Common myeloid progenitor, CD34-positive (primary cell): Measurements from ENCODE around the gene DYNLT4.
A peak's percentile ranks its signal among the peaks of the same experiment; 100 is the strongest.

ENCODE experiments used
- CTCF ChIA-PET: fragments of 350-600 bp; sonication (Branson Sonifier 250); formaldehyde crosslinking; loops from one replicate; lab custom pipeline; 2021; ENCODE audit warnings: antibody characterized with exemption; lab: Charles Lee
- POLR2A ChIA-PET: fragments of 350-600 bp; sonication (Branson Sonifier 250); formaldehyde crosslinking; loops from one replicate; lab custom pipeline; 2021; ENCODE audit warnings: antibody characterized with exemption; lab: Charles Lee
- DNase-seq, 3 donors: peaks; one replicate each; pipeline versions ENCODE4 v3.0.0 to v3.0.0-alpha.2; 2013
- H3K27ac ChIP-seq, 2 experiments: 1 replicate in 1 of 2; 2 replicates in 1 of 2; pipeline ENCODE4 v1.7.0; 2013; ENCODE audit warnings: inconsistent platforms in 2 of 2, low read length in 2 of 2, mild to moderate bottlenecking in 2 of 2, low read depth in 1 of 2, moderate library complexity in 1 of 2; ENCODE audit not compliant: severe bottlenecking in 2 of 2, insufficient read depth in 1 of 2, poor library complexity in 1 of 2
- H3K27me3 ChIP-seq, 5 experiments: replicated peaks in 2 of 5; 1 replicate in 3 of 5; 2 replicates in 2 of 5; pipeline versions ENCODE4 v1.6.1 to v1.7.0; 2013; ENCODE audit warnings: low read length in 4 of 5, mild to moderate bottlenecking in 2 of 5, moderate library complexity in 2 of 5, inconsistent platforms in 1 of 5; ENCODE audit not compliant: insufficient read depth in 5 of 5, control insufficient read depth in 4 of 5
- H3K36me3 ChIP-seq, 4 experiments: 1 replicate in 2 of 4; 2 replicates in 2 of 4; pipeline versions ENCODE4 v1.6.1 to v1.7.0; 2013; ENCODE audit warnings: low read length in 3 of 4, control low read depth in 1 of 4, mild to moderate bottlenecking in 1 of 4; ENCODE audit not compliant: control insufficient read depth in 4 of 4, insufficient read depth in 4 of 4
- H3K4me1 ChIP-seq, 4 experiments: 1 replicate in 3 of 4; 2 replicates in 1 of 4; pipeline versions ENCODE4 v1.6.1 to v1.7.1; 2013; ENCODE audit warnings: low read length in 3 of 4, mild to moderate bottlenecking in 3 of 4, control low read depth in 1 of 4, inconsistent platforms in 1 of 4, moderate library complexity in 1 of 4; ENCODE audit not compliant: control insufficient read depth in 4 of 4, insufficient read depth in 4 of 4; ENCODE audit errors: control extremely low read depth in 1 of 4
- H3K4me3 ChIP-seq, 7 experiments: 1 replicate in 4 of 7; 2 replicates in 3 of 7; pipeline versions ENCODE4 v1.5.1 to v1.7.0; 2013; ENCODE audit warnings: mild to moderate bottlenecking in 7 of 7, low read length in 6 of 7, moderate library complexity in 6 of 7, inconsistent platforms in 2 of 7, low read depth in 2 of 7, control low read depth in 1 of 7; ENCODE audit not compliant: insufficient read depth in 4 of 7, control insufficient read depth in 1 of 7; ENCODE audit errors: extremely low read depth in 1 of 7
- H3K9me3 ChIP-seq, 5 experiments: 1 replicate in 4 of 5; 2 replicates in 1 of 5; pipeline versions ENCODE4 v1.6.1 to v1.7.1; 2013; ENCODE audit warnings: low read length in 4 of 5, mild to moderate bottlenecking in 2 of 5, inconsistent platforms in 1 of 5, low read depth in 1 of 5, moderate library complexity in 1 of 5; ENCODE audit not compliant: control insufficient read depth in 4 of 5, insufficient read depth in 2 of 5; ENCODE audit errors: control extremely low read depth in 1 of 5
- WGBS: methylation state at CpG from one replicate; pipeline ENCODE4 v1.1.5; 2013; ENCODE audit not compliant: insufficient coverage; 5-methylcytosine and 5-hydroxymethylcytosine counted together

Gene DYNLT4

DNA sequence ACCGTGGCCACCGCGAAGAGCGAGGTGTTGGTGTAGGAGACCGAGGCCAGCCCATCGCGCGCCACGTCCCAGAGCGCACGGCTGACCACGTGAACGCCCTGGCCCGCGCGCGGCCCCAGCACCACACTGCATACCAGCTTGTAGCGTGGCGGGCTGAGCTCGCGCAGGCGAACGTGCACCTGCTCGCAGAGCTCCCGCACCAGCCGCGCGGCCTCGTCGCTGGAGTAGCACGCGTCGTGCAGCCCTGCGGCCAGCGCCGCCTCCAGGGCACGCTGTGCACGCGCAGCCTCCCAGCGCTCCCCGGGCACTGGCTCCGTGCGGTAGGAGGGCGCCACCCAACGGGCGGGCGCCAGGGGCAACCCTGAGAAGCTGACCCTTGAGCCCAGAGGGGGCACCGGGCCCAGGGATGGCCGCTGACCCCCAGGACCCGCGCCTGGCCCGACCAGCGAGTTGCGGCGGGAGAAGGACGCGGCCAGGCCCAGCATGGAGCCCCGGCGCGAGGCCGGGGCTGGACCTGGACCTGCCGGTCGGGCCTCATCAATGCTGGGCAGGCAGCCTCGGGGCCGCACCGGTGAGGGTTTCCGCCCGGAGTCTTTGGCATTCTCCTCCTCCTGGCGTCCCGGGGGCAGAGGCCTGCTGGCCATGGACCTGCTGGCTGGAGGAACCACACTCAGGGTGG is 987 bp downstream of the DYNLT4 start:
- H3K9me3 ChIP-seq = no peaks in the 10 kb centered on the region
- no peak for DNase-seq
- H3K27me3 ChIP-seq = no peaks in the 10 kb centered on the region
- CTCF ChIA-PET = interaction anchor here (1.8 to 7.8 kb wide), 3 partner anchors 8 to 18 kb away, joined by 6 to 69 read pairs (median 43); partner anchors contain the start of gene BEST4
- H3K4me1 ChIP-seq = peaks cover 11 to 67% (median 66%) of the 10 kb centered on the region in 4 experiments
- 98% methylated on average over 64 of the region's 70 CpGs for WGBS
- POLR2A ChIA-PET = interaction anchor here (1.3 to 2.1 kb wide), 2 partner anchors 13 to 75 kb away, joined by 3 to 12 read pairs; partner anchors contain the start of gene RNU5D-1
- peaks cover 6 to 45% (median 34%) of the 10 kb centered on the region in 4 experiments for H3K36me3 ChIP-seq
- H3K27ac ChIP-seq = peak overlapping the region; percentile 92 to 97
- H3K4me3 ChIP-seq = no peak overlapping the region

DNA sequence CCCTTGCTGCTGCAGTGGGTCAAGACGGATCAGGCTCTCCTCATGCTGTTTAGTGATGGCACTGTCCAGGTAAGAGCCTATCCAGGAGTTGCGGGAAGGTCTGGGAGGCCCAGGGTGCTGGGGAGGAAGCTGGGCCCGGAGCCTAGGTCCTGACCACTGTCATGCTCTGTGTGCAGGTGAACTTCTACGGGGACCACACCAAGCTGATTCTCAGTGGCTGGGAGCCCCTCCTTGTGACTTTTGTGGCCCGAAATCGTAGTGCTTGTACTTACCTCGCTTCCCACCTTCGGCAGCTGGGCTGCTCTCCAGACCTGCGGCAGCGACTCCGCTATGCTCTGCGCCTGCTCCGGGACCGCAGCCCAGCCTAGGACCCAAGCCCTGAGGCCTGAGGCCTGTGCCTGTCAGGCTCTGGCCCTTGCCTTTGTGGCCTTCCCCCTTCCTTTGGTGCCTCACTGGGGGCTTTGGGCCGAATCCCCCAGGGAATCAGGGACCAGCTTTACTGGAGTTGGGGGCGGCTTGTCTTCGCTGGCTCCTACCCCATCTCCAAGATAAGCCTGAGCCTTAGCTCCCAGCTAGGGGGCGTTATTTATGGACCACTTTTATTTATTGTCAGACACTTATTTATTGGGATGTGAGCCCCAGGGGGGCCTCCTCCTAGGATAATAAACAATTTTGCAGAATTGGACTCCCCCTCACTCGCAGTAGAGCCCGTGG is 1.7 kb downstream of the DYNLT4 start:
- no peak overlapping the region for H3K4me3 ChIP-seq
- H3K27ac ChIP-seq = no peak overlapping the region
- no peak for DNase-seq
- CTCF ChIA-PET = interaction anchor here (1.4 to 7.8 kb wide), 4 partner anchors 8 to 17 kb away, joined by 3 to 69 read pairs (median 24); partner anchors contain the start of gene BEST4
- 97% methylated on average over 15 of the region's 20 CpGs for WGBS
- H3K27me3 ChIP-seq = no peaks in the 10 kb centered on the region
- H3K36me3 ChIP-seq = peaks cover 6 to 45% (median 34%) of the 10 kb centered on the region in 4 experiments
- peaks cover 11 to 66% (median 64%) of the 10 kb centered on the region in 4 experiments for H3K4me1 ChIP-seq
- POLR2A ChIA-PET = interaction anchor here (1.3 to 2.1 kb wide), 2 partner anchors 14 to 75 kb away, joined by 3 to 12 read pairs; partner anchors contain the start of gene RNU5D-1
- H3K9me3 ChIP-seq = no peaks in the 10 kb centered on the region

DNA sequence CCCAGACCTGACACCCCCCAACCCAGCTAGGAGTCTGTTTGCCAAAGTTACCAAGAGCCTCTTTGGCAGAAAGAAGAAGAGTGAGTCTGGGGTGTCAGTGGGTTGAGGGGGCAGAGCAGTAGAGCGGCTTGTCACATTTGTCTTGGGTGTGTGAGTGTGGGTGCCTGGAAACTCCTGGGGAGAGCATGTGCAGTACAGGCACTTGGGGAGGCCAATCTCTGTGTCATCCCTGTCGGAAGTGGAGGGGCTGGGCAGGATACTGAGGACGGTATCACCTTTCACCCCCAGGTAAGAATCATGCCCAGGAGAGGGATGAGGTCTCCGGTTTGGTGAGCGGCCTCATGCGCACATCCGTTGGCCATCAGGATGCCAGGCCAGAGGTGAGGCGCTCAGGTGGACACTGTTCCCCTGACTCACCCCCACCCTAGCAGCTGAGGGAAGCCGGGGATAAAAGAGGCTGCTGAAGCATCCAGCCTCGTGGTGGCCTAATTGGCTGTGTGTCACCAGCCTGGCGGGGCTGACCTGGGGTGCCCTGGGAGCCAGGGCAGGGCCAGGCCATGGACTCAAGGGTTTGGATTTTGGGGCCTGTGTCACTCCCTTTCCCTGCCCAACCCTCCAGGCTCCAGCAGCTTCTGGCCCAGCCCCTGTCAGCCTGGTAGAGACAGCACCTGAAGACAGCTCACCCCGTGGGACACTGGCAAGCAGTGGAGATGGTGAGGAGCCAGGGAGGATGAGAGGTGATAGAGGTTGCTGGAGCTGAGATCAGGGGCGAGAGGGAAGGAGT is 3.6 kb downstream of the DYNLT4 start:
- H3K27ac ChIP-seq = no peak overlapping the region
- H3K27me3 ChIP-seq = no peaks in the 10 kb centered on the region
- no peak overlapping the region for H3K4me3 ChIP-seq
- peaks cover 6 to 45% (median 34%) of the 10 kb centered on the region in 4 experiments for H3K36me3 ChIP-seq
- DNase-seq = no peak
- ChIA-PET CTCF (interaction anchor here (1.0 to 1.5 kb wide), 3 partner anchors 10 to 27 kb away, joined by 3 to 7 read pairs (median 3); no protein-coding TSS in a partner anchor), POLR2A (no interaction called here)
- no peaks in the 10 kb centered on the region for H3K9me3 ChIP-seq
- H3K4me1 ChIP-seq = peaks cover 0 to 58% (median 52%) of the 10 kb centered on the region in 4 experiments
- 100% methylated on average over 3 of the region's 13 CpGs for WGBS

DNA sequence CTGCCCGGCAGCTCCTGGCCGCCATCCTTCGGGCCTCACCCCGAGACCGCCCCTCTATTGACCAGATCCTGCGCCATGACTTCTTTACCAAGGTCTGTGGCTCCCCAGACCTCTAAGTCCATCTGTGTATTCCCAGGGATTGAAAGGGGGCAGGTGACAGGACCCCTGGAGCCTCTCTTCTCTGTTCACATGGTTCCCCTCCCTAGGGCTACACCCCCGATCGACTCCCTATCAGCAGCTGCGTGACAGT is 4.2 kb downstream of the DYNLT4 start:
- Histone ChIP-seq H3K4me3 (no peak overlapping the region), H3K36me3 (peaks cover 6 to 45% (median 34%) of the 10 kb centered on the region in 4 experiments), H3K27me3 (no peaks in the 10 kb centered on the region), H3K4me1 (peaks cover 0 to 53% (median 46%) of the 10 kb centered on the region in 4 experiments), H3K9me3 (no peaks in the 10 kb centered on the region), H3K27ac (no peak overlapping the region)
- DNase-seq = no peak
- WGBS = 98% methylated on average over 6 of the region's 9 CpGs
- POLR2A ChIA-PET = interaction anchor here (0.8 kb wide), 1 partner anchor 17 kb away, joined by 3 read pairs; no protein-coding TSS in a partner anchor
- CTCF ChIA-PET = interaction anchor here (1.0 to 1.5 kb wide), 4 partner anchors 10 to 27 kb away, joined by 3 to 7 read pairs (median 3); no protein-coding TSS in a partner anchor

DNA sequence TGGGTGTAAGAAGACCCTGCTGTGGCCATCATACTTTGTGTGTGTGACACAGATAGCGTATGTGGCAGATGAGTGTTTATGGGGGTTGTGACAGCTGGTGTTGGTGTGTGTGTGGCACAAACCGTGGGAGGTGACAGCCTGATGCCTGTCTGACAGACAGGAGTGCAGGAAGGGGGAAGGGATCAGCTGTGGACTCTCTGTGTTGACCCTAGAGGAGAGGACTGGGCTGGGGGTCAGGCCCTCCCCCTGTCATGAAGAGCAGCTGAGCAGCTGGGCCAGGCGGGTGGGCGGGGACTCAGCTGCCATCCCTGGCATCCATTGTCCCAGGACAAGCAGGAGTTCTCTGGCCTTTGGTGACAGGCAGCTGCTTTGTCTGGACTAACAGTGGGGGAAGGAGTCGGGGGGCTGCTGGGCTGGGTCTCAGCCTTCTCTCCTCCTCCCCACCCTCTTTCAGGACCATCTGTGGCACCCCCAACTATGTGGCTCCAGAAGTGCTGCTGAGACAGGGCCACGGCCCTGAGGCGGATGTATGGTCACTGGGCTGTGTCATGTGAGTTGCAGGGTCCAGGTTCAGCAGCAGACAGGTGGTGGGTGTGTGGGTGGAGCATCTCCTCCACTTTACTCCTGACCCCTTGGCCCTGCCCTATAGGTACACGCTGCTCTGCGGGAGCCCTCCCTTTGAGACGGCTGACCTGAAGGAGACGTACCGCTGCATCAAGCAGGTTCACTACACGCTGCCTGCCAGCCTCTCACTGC is 4.7 kb downstream of the DYNLT4 start:
- Histone ChIP-seq H3K4me3 (peak overlapping the region in 1 of 7 experiments; percentile 33), H3K27ac (no peak overlapping the region), H3K4me1 (peaks cover 0 to 48% (median 41%) of the 10 kb centered on the region in 4 experiments), H3K27me3 (no peaks in the 10 kb centered on the region), H3K9me3 (no peaks in the 10 kb centered on the region), H3K36me3 (peaks cover 6 to 45% (median 34%) of the 10 kb centered on the region in 4 experiments)
- DNase-seq = no peak
- CTCF ChIA-PET = interaction anchor here (1.3 to 1.5 kb wide), 2 partner anchors 10 to 11 kb away, joined by 3 to 7 read pairs; no protein-coding TSS in a partner anchor
- 95% methylated on average over 10 of the region's 13 CpGs for WGBS
- POLR2A ChIA-PET = interaction anchor here (0.8 kb wide), 1 partner anchor 17 kb away, joined by 3 read pairs; no protein-coding TSS in a partner anchor
